ENCODE measurements around the gene TTC6.

- TF ChIP-seq GATA3 (IDR thresholded peaks at IDR 0.05; ENCODE audit: low read depth, low read length) (no peak), GATA2 (IDR thresholded peaks at IDR 0.05; ENCODE audit: low read depth, low read length) (no peak)
Observed at GRCh38 chr14:37623426-37623951, 28.1 kb downstream of the TTC6 start.

Measured in SH-SY5Y (cell line).